Measurements from ENCODE around the gene DAPK3. TPM values are rescaled to one million over a fixed set of nuclear protein-coding genes. Genes with fewer than 3 reads are reported as not detected.

DAPK3 gene
- polyA plus RNA-seq (2011; rRNA removed) (30.4 and 33.0 TPM in 2 replicates), polyA plus RNA-seq (2017; fragmentation: RNase III; extraction: RNeasy Plus Mini Kit Qiagen cat#74134 plus additional on column Dnase treatment) (54.7 to 61.8 TPM (median 54.9 TPM) in 3 replicates), polyA minus RNA-seq (2011; rRNA and poly(A)+ RNA removed) (44.8 and 49.2 TPM in 2 replicates)
- polyA plus RNA-seq (2012; cell fraction: cytosol; rRNA removed): 80.8 and 92.4 TPM in 2 replicates
- polyA plus RNA-seq (2012; cell fraction: nucleus; rRNA removed): 89.4 and 104 TPM in 2 replicates

DNA sequence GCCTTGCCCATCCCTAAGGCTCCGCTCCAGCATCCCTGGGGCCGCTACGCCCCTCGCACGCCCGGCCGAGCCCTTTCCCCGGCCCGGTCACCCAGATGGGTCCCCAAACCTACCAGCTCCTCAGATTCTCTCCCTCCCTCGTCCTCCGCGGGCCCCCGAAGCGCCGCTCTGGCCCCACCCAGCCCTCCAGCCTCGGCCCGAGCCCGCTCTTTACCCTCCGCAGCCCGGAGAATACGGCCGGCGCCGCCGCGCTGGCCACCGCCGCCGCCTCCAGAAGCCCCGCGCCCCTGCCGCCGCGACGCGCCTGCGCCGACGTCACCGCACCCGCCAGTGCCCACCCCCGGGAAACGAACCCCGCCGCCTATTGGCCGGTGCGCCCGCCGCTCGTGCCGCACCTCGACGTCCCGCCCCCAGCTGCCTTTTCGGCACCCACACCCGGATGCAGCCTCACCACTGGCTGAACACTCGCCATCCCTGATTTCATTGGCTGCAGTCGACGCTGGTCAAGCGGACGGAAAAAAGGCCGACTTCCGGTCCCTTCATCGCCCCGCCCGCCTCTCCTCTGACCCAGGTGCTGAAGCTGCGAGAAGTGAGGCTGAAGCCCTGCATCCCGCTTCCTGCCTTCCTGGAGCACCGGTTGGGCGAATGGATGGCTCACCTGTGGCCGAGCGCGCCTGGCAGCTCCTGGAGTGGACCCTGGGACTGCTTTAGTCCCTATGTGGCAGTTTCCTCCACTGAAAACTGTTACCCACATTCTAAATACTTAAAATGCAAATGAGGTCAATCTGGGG is at the start of gene DAPK3:
Gene DAPK3 (minus strand): TSS at position 292 of the 791 bp plus-strand sequence. CDS start 1,364 bp downstream, outside the sequence.
- ATAC-seq: peak; percentile 72 to 80
- POLR2A ChIA-PET: interaction anchor here (0.6 to 4.7 kb wide), 3 partner anchors 9 to 32 kb away, joined by 3 to 60 read pairs (median 14); partner anchors contain the start of gene EEF2
- 0% methylated on average over 11 of the region's 73 CpGs for WGBS (ENCODE audit: missing lambda C conversion rate)
- CTCF ChIA-PET: interaction anchor here (0.7 to 4.8 kb wide), 3 partner anchors 9 to 17 kb away, joined by 4 to 16 read pairs (median 4); no protein-coding TSS in a partner anchor
- peak; percentile 75 to 95 for DNase-seq (ENCODE audit: low read depth in 1 of 2, low spot score in 1 of 2)
- Histone ChIP-seq H3K4me1 (peaks cover 23% of the 10 kb centered on the region), H3K4me2 (peak within 1 kb of the TSS; percentile 94), H3K9me3 (no peaks in the 10 kb centered on the region), H3K4me3 (peak within 1 kb of the TSS; percentile 89), H3K27ac (peak within 1 kb of the TSS; percentile 88 to 98)
- FAIRE-seq: no peak
- TF ChIP-seq HOXB5 (CRISPR knock-in tag; IDR thresholded peaks at IDR 0.05): no peak
- TF ChIP-seq NFE2L2 (conservative IDR thresholded peaks at IDR 0.05; ENCODE audit: low read length): no peak
- no peak for TF ChIP-seq HDAC2 (IDR thresholded peaks at IDR 0.05)
- TF ChIP-seq, protein P1, sequence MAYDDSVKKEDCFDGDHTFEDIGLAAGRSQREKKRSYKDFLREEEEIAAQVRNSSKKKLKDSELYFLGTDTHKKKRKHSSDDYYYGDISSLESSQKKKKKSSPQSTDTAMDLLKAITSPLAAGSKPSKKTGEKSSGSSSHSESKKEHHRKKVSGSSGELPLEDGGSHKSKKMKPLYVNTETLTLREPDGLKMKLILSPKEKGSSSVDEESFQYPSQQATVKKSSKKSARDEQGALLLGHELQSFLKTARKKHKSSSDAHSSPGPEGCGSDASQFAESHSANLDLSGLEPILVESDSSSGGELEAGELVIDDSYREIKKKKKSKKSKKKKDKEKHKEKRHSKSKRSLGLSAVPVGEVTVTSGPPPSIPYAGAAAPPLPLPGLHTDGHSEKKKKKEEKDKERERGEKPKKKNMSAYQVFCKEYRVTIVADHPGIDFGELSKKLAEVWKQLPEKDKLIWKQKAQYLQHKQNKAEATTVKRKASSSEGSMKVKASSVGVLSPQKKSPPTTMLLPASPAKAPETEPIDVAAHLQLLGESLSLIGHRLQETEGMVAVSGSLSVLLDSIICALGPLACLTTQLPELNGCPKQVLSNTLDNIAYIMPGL (CRISPR knock-in tag; IDR thresholded peaks at IDR 0.05; ENCODE audit: borderline replicate concordance): no peak
- no peak for TF ChIP-seq CBX8 (IDR thresholded peaks at IDR 0.05)
- TF ChIP-seq, protein P2, sequence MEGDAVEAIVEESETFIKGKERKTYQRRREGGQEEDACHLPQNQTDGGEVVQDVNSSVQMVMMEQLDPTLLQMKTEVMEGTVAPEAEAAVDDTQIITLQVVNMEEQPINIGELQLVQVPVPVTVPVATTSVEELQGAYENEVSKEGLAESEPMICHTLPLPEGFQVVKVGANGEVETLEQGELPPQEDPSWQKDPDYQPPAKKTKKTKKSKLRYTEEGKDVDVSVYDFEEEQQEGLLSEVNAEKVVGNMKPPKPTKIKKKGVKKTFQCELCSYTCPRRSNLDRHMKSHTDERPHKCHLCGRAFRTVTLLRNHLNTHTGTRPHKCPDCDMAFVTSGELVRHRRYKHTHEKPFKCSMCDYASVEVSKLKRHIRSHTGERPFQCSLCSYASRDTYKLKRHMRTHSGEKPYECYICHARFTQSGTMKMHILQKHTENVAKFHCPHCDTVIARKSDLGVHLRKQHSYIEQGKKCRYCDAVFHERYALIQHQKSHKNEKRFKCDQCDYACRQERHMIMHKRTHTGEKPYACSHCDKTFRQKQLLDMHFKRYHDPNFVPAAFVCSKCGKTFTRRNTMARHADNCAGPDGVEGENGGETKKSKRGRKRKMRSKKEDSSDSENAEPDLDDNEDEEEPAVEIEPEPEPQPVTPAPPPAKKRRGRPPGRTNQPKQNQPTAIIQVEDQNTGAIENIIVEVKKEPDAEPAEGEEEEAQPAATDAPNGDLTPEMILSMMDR (IDR thresholded peaks at IDR 0.05): no peak
- no peak for TF ChIP-seq RFX5 (IDR thresholded peaks at IDR 0.05)
- TF ChIP-seq POLR2AphosphoS2 (conservative IDR thresholded peaks at IDR 0.05; ENCODE audit: low read length): peak; percentile 99
- TF ChIP-seq, protein P3, sequence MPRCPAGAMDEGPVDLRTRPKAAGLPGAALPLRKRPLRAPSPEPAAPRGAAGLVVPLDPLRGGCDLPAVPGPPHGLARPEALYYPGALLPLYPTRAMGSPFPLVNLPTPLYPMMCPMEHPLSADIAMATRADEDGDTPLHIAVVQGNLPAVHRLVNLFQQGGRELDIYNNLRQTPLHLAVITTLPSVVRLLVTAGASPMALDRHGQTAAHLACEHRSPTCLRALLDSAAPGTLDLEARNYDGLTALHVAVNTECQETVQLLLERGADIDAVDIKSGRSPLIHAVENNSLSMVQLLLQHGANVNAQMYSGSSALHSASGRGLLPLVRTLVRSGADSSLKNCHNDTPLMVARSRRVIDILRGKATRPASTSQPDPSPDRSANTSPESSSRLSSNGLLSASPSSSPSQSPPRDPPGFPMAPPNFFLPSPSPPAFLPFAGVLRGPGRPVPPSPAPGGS (IDR thresholded peaks at IDR 0.05): no peak
- TF ChIP-seq KDM1A (IDR thresholded peaks at IDR 0.05; ENCODE audit: low read depth): no peak
- TF ChIP-seq JUNB (IDR thresholded peaks at IDR 0.05): no peak
- TF ChIP-seq, protein P4, sequence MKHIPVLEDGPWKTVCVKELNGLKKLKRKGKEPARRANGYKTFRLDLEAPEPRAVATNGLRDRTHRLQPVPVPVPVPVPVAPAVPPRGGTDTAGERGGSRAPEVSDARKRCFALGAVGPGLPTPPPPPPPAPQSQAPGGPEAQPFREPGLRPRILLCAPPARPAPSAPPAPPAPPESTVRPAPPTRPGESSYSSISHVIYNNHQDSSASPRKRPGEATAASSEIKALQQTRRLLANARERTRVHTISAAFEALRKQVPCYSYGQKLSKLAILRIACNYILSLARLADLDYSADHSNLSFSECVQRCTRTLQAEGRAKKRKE (CRISPR knock-in tag; IDR thresholded peaks at IDR 0.05; ENCODE audit: low read depth): 0 out of 2 replicates have a peak, but pooled peaks have one; percentile 13
- TF ChIP-seq EHMT2 (IDR thresholded peaks at IDR 0.05; ENCODE audit: low read depth): no peak
- TF ChIP-seq RCOR1 (IDR thresholded peaks at IDR 0.05; ENCODE audit: low read depth, low read length): no peak
- TF ChIP-seq, protein P5, sequence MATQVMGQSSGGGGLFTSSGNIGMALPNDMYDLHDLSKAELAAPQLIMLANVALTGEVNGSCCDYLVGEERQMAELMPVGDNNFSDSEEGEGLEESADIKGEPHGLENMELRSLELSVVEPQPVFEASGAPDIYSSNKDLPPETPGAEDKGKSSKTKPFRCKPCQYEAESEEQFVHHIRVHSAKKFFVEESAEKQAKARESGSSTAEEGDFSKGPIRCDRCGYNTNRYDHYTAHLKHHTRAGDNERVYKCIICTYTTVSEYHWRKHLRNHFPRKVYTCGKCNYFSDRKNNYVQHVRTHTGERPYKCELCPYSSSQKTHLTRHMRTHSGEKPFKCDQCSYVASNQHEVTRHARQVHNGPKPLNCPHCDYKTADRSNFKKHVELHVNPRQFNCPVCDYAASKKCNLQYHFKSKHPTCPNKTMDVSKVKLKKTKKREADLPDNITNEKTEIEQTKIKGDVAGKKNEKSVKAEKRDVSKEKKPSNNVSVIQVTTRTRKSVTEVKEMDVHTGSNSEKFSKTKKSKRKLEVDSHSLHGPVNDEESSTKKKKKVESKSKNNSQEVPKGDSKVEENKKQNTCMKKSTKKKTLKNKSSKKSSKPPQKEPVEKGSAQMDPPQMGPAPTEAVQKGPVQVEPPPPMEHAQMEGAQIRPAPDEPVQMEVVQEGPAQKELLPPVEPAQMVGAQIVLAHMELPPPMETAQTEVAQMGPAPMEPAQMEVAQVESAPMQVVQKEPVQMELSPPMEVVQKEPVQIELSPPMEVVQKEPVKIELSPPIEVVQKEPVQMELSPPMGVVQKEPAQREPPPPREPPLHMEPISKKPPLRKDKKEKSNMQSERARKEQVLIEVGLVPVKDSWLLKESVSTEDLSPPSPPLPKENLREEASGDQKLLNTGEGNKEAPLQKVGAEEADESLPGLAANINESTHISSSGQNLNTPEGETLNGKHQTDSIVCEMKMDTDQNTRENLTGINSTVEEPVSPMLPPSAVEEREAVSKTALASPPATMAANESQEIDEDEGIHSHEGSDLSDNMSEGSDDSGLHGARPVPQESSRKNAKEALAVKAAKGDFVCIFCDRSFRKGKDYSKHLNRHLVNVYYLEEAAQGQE (IDR thresholded peaks at IDR 0.05): peak; percentile 80
- TF ChIP-seq RNF2 (IDR thresholded peaks at IDR 0.05; ENCODE audit: borderline replicate concordance, low read depth): no peak
- peak; percentile 26 to 72; a peak in 4 of 5 replicates for TF ChIP-seq JUN (IDR thresholded peaks at IDR 0.05)
- TF ChIP-seq, protein P6, sequence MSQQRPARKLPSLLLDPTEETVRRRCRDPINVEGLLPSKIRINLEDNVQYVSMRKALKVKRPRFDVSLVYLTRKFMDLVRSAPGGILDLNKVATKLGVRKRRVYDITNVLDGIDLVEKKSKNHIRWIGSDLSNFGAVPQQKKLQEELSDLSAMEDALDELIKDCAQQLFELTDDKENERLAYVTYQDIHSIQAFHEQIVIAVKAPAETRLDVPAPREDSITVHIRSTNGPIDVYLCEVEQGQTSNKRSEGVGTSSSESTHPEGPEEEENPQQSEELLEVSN (IDR thresholded peaks at IDR 0.05; ENCODE audit: borderline replicate concordance, low read depth): no peak
- TF ChIP-seq MYC (IDR thresholded peaks at IDR 0.05; ENCODE audit: borderline replicate concordance, low read length): no peak
- TF ChIP-seq ESRRA (IDR thresholded peaks at IDR 0.05; ENCODE audit: borderline replicate concordance, low read length): no peak
- no peak for TF ChIP-seq CBX2 (IDR thresholded peaks at IDR 0.05; ENCODE audit: borderline replicate concordance, low read depth)
- peak; percentile 32 for TF ChIP-seq MAFK (IDR thresholded peaks at IDR 0.05; ENCODE audit: partially characterized antibody)
- TF ChIP-seq BHLHE40 (IDR thresholded peaks at IDR 0.05; ENCODE audit: low read depth, low read length): 0 out of 2 replicates have a peak, but pooled peaks have one; percentile 33
- TF ChIP-seq NPAS2 (CRISPR knock-in tag; IDR thresholded peaks at IDR 0.05; ENCODE audit: borderline replicate concordance): no peak
- TF ChIP-seq ZSCAN20 (CRISPR knock-in tag; IDR thresholded peaks at IDR 0.05): no peak
- TF ChIP-seq ZNF302 (CRISPR knock-in tag; IDR thresholded peaks at IDR 0.05): no peak
- no peak for TF ChIP-seq HEYL (CRISPR knock-in tag; IDR thresholded peaks at IDR 0.05)
- no peak for TF ChIP-seq SREBF2 (IDR thresholded peaks at IDR 0.05)
